Spinal cord (tissue), 10 donors: Measurements from ENCODE around the gene ARVCF. TPM values are rescaled to one million over a fixed set of nuclear protein-coding genes. Genes with fewer than 3 reads are reported as not detected.
A peak's percentile ranks its signal among the peaks of the same experiment; 100 is the strongest.

Experiments used
- DNase-seq, 6 donors: peaks; one replicate each; pipeline versions ENCODE4 v3.0.0 to v3.0.0-alpha.2; 2013 to 2015; ENCODE audit warnings: low spot score in 6 of 6, low read depth in 4 of 6
- H3K27ac ChIP-seq: one replicate; pipeline ENCODE4 v1.5.1; 2013; ENCODE audit warnings: low read depth, low read length, control low read depth
- H3K27me3 ChIP-seq: one replicate; pipeline ENCODE4 v1.6.1; 2013; ENCODE audit warnings: low read length; ENCODE audit not compliant: control insufficient read depth, insufficient read depth
- H3K36me3 ChIP-seq: one replicate; pipeline ENCODE4 v1.6.1; 2013; ENCODE audit warnings: low read length; ENCODE audit not compliant: control insufficient read depth, insufficient read depth
- H3K4me1 ChIP-seq: one replicate; pipeline ENCODE4 v1.6.1; 2013; ENCODE audit warnings: low read length; ENCODE audit not compliant: control insufficient read depth, insufficient read depth
- H3K4me3 ChIP-seq: one replicate; pipeline ENCODE4 v1.5.1; 2013; ENCODE audit warnings: low read depth, low read length, control low read depth
- H3K9me3 ChIP-seq: one replicate; pipeline ENCODE4 v1.6.1; 2013; ENCODE audit warnings: low read length; ENCODE audit not compliant: control insufficient read depth, insufficient read depth
- WGBS: methylation state at CpG from one replicate; pipeline ENCODE4 v1.1.5; 2013; ENCODE audit warnings: missing lambda C conversion rate; ENCODE audit not compliant: insufficient coverage; 5-methylcytosine and 5-hydroxymethylcytosine counted together
- polyA plus RNA-seq, 2 donors: library from polyadenylated mRNA; unstranded; fragments of 120-200 nt; gene quantifications; one replicate each; pipeline ENCODE4 v1.2.1, GENCODE V29; 2013; ENCODE audit not compliant: insufficient read length in 2 of 2
- total RNA-seq, 2 donors: library from RNA; depleted of rRNA in 1 of 2; stranded (reverse); fragments of 120-200 nt in 1 of 2; fragments of >200 nt in 1 of 2; gene quantifications; one replicate each; pipeline versions ENCODE4 v1.2.3 to v1.2.4, GENCODE V29; 2013 to 2014
- donor health status: healthy.

ARVCF gene
- total and polyA plus RNA-seq, 4 donors: 43.5 to 132 (median 84.2) TPM

GRCh38 chr22:20011993-20012740 lies 4.5 kb downstream of the ARVCF start:
- no peak overlapping the region for H3K4me3 ChIP-seq
- H3K36me3 ChIP-seq: peaks cover 57% of the 10 kb centered on the region
- DNase-seq: no peak
- no peaks in the 10 kb centered on the region for H3K9me3 ChIP-seq
- H3K4me1 ChIP-seq: peaks cover 70% of the 10 kb centered on the region
- WGBS: 95% methylated on average over 7 of the region's 7 CpGs
- H3K27ac ChIP-seq: no peak overlapping the region
- no peaks in the 10 kb centered on the region for H3K27me3 ChIP-seq

- no peak overlapping the region for H3K27ac ChIP-seq
- WGBS: 89% methylated on average over 17 of the region's 20 CpGs
- peak in 1 of 6 donors; percentile 12 for DNase-seq
- H3K27me3 ChIP-seq: no peaks in the 10 kb centered on the region
- peaks cover 67% of the 10 kb centered on the region for H3K4me1 ChIP-seq
- H3K9me3 ChIP-seq: no peaks in the 10 kb centered on the region
- H3K4me3 ChIP-seq: no peak overlapping the region
- peaks cover 57% of the 10 kb centered on the region for H3K36me3 ChIP-seq
These were observed 5.3 kb downstream of the ARVCF start for GRCh38 chr22:20011123-20011992.

- WGBS: 93% methylated on average over 14 of the region's 14 CpGs
- H3K36me3 ChIP-seq: peaks cover 57% of the 10 kb centered on the region
- H3K9me3 ChIP-seq: no peaks in the 10 kb centered on the region
- peaks cover 64% of the 10 kb centered on the region for H3K4me1 ChIP-seq
- H3K27me3 ChIP-seq: no peaks in the 10 kb centered on the region
- DNase-seq: no peak
- no peak overlapping the region for H3K4me3 ChIP-seq
- no peak overlapping the region for H3K27ac ChIP-seq
These were observed 6.1 kb downstream of the ARVCF start for GRCh38 chr22:20010307-20011122.

GRCh38 chr22:20009582-20010306 lies 6.9 kb downstream of the ARVCF start:
- Histone ChIP-seq H3K27ac (no peak overlapping the region), H3K27me3 (no peaks in the 10 kb centered on the region), H3K9me3 (peaks cover under 1% of the 10 kb centered on the region), H3K4me3 (no peak overlapping the region), H3K4me1 (peaks cover 56% of the 10 kb centered on the region), H3K36me3 (peaks cover 49% of the 10 kb centered on the region)
- 89% methylated on average over 8 of the region's 8 CpGs for WGBS
- no peak for DNase-seq

- DNase-seq: no peak
- Histone ChIP-seq H3K27me3 (no peaks in the 10 kb centered on the region), H3K4me1 (peaks cover 51% of the 10 kb centered on the region), H3K9me3 (peaks cover 6% of the 10 kb centered on the region), H3K36me3 (peaks cover 45% of the 10 kb centered on the region), H3K27ac (no peak overlapping the region), H3K4me3 (no peak overlapping the region)
- 89% methylated on average over 9 of the region's 9 CpGs for WGBS
These were observed 7.6 kb downstream of the ARVCF start for GRCh38 chr22:20009018-20009491.

GRCh38 chr22:20008221-20008995 lies 8.2 kb downstream of the ARVCF start:
- no peaks in the 10 kb centered on the region for H3K27me3 ChIP-seq
- WGBS: 77% methylated on average over 7 of the region's 11 CpGs

GRCh38 chr22:20004464-20004863 lies 12.2 kb downstream of the ARVCF start:
- no peaks in the 10 kb centered on the region for H3K27me3 ChIP-seq
- WGBS: 100% methylated on average over 1 of the region's 3 CpGs
- H3K4me1 ChIP-seq: peaks cover 43% of the 10 kb centered on the region
- H3K36me3 ChIP-seq: peaks cover 19% of the 10 kb centered on the region
- H3K4me3 ChIP-seq: no peak overlapping the region
- H3K9me3 ChIP-seq: peaks cover 6% of the 10 kb centered on the region
- H3K27ac ChIP-seq: no peak overlapping the region
- no peak for DNase-seq

More at GRCh38 chr22:20008221-20008995, 8.2 kb downstream of the ARVCF start:
- Histone ChIP-seq H3K9me3 (peaks cover 6% of the 10 kb centered on the region), H3K4me1 (peaks cover 47% of the 10 kb centered on the region), H3K27ac (no peak overlapping the region), H3K36me3 (peaks cover 44% of the 10 kb centered on the region), H3K4me3 (no peak overlapping the region)
- no peak for DNase-seq

GRCh38 chr22:20003304-20003703 lies 13.3 kb downstream of the ARVCF start:
- peaks cover 8% of the 10 kb centered on the region for H3K36me3 ChIP-seq
- WGBS: no CpG with 5 or more reads among the region's 1 CpG
- H3K4me3 ChIP-seq: no peak overlapping the region
- no peaks in the 10 kb centered on the region for H3K27me3 ChIP-seq
- H3K27ac ChIP-seq: no peak overlapping the region
- peaks cover 6% of the 10 kb centered on the region for H3K9me3 ChIP-seq
- no peak for DNase-seq
- H3K4me1 ChIP-seq: peaks cover 47% of the 10 kb centered on the region
